ENCODE measurements around the gene ZNF124. TPM values are rescaled to one million over a fixed set of nuclear protein-coding genes. Genes with fewer than 3 reads are reported as not detected.

The ZNF124 gene
- total and polyA plus RNA-seq, 2 of the 8 experiments (the other 6 are each of a cell fraction or from before 2014, with no cell fraction given): 4.6 to 39.9 TPM

GRCh38 chr1:247211339-247211738, 39.5 kb upstream of the ZNF124 start:
- Histone ChIP-seq H3K4me1 (replicated peaks in 1 of 4; ENCODE audit: control insufficient read depth in 3 of 4, insufficient read depth in 4 of 4, low read length in 3 of 4) (peaks cover 2 to 6% (median 4%) of the 10 kb centered on the region in 4 experiments; a peak in 4 of 7 replicates), H2BK15ac (ENCODE audit: low read length) (no peak overlapping the region), H2BK12ac (ENCODE audit: low read depth, low read length) (no peak overlapping the region; the same call in 1 of the 2 replicates), H3K79me2 (ENCODE audit: control insufficient read depth in 1 of 2, insufficient read depth in 2 of 2, low read length in 2 of 2) (peaks cover 3 to 36% of the 10 kb centered on the region in 2 experiments; a peak in 3 of 4 replicates), H3K4me3 (ENCODE audit: extremely low read depth in 1 of 4, insufficient read depth in 2 of 4, low read depth in 3 of 4, low read length in 4 of 4) (no peak overlapping the region), H2BK120ac (replicated peaks; ENCODE audit: low read depth, low read length) (no peak overlapping the region), H3K18ac (ENCODE audit: extremely low read depth, low read length) (no peak overlapping the region), H3K9me3 (ENCODE audit: insufficient read depth in 2 of 2, low read depth in 1 of 2, low read length in 1 of 2) (no peaks in the 10 kb centered on the region), H2BK20ac (ENCODE audit: low read length) (no peak overlapping the region), H3K9ac (replicated peaks in 1 of 4; ENCODE audit: extremely low read depth in 1 of 4, low read depth in 3 of 4, low read length in 3 of 4) (peak overlapping the region in 1 of 4 experiments; percentile 11; a peak in 1 of 7 replicates), H4K5ac (ENCODE audit: insufficient read length, low read depth, low read length) (no peak overlapping the region), H4K8ac (ENCODE audit: extremely low read depth, insufficient read depth, low read length) (no peak overlapping the region; the same call in 1 of the 2 replicates), H4K20me1 (replicated peaks in 1 of 2; ENCODE audit: control insufficient read depth in 1 of 2, insufficient read depth in 2 of 2, low read length in 2 of 2) (peaks cover 0 to 2% of the 10 kb centered on the region in 2 experiments), H3K79me1 (ENCODE audit: low read depth, low read length) (peaks cover 3% of the 10 kb centered on the region), H3K23me2 (ENCODE audit: low read depth, low read length) (no peaks in the 10 kb centered on the region), H3K4ac (replicated peaks; ENCODE audit: insufficient read length, low read depth, low read length) (no peak overlapping the region), H2BK5ac (ENCODE audit: low read depth, low read length) (no peak overlapping the region), H3K23ac (ENCODE audit: insufficient read length) (no peak overlapping the region), H4K91ac (replicated peaks; ENCODE audit: insufficient read length, low read length) (no peak overlapping the region), H2AFZ (ENCODE audit: low read length) (no peak overlapping the region), H3K14ac (ENCODE audit: insufficient read length) (no peak overlapping the region), H3K56ac (replicated peaks; ENCODE audit: insufficient read length, low read depth, low read length) (no peak overlapping the region), H3K27me3 (replicated peaks in 1 of 4; ENCODE audit: control insufficient read depth in 3 of 4, extremely low read depth in 1 of 4, insufficient read depth in 3 of 4, low read length in 3 of 4) (no peaks in the 10 kb centered on the region), H3K36me3 (ENCODE audit: control insufficient read depth in 2 of 4, insufficient read depth in 4 of 4, low read length in 3 of 4) (no peaks in the 10 kb centered on the region), H2AK5ac (ENCODE audit: low read depth, low read length) (no peak overlapping the region), H3K27ac (ENCODE audit: low read depth, low read length) (no peak overlapping the region), H3K4me2 (ENCODE audit: insufficient read depth in 1 of 2, low read depth in 2 of 2, low read length in 2 of 2) (no peak overlapping the region; a peak in 1 of 4 replicates)
- WGBS, 2 experiments (ENCODE audit: extremely low coverage in 1 of 2, insufficient coverage in 1 of 2, insufficient read length in 1 of 2, insufficient replicate concordance in 2 of 2, low coverage in 1 of 2, low lambda C conversion rate in 2 of 2, missing lambda C conversion rate in 1 of 2): 78% methylated on average over 7 of the region's 7 CpGs; no CpG with 5 or more reads in 1 of the 2 experiments
- ChIA-PET CTCF (ENCODE audit: partially characterized antibody) (interaction anchor here (2.0 kb wide), 1 partner anchor 28 kb away, joined by 5 read pairs; no protein-coding TSS in a partner anchor), POLR2A (ENCODE audit: partially characterized antibody) (no interaction called here)
- TF ChIP-seq POLR2AphosphoS5 (IDR thresholded peaks at IDR 0.05; ENCODE audit: low read depth, low read length): no peak
- no peak for TF ChIP-seq POLR2A (IDR thresholded peaks at IDR 0.05; ENCODE audit: control extremely low read depth in 1 of 2, low read depth in 2 of 2, low read length in 2 of 2)
- TF ChIP-seq RNF2 (IDR thresholded peaks at IDR 0.05; ENCODE audit: borderline replicate concordance, low read depth, low read length, missing control alignments, poor library complexity, severe bottlenecking): no peak
- no peak for TF ChIP-seq HDAC6 (IDR thresholded peaks at IDR 0.05; ENCODE audit: low read depth, low read length)
- no peak for TF ChIP-seq CHD2 (IDR thresholded peaks at IDR 0.05; ENCODE audit: low read length)
- peak; percentile 44 for TF ChIP-seq TEAD4 (IDR thresholded peaks at IDR 0.05; ENCODE audit: low read depth, low read length)
- no peak for TF ChIP-seq MAFK (IDR thresholded peaks at IDR 0.05; ENCODE audit: low read depth, low read length)
- DNase-seq (ENCODE audit: low read depth in 1 of 2, low spot score in 2 of 2) (no peak), FAIRE-seq (no peak)
